SK-N-MC (cell line): ENCODE measurements around the gene ACTL7B.
"Not testable (repeated sequence)": the region's sequence is repeated elsewhere in the genome, so short reads cannot be mapped to it uniquely, and the experiment has no call there.

Source experiments
- DNase-seq: peaks from one replicate; pipeline ENCODE4 v3.0.0-alpha.2; 2011; ENCODE audit warnings: low read depth, low spot score
- H3K27ac ChIP-seq: fragments of 200-600 bp; sonication (generic); 2 replicates; pipeline ENCODE4 v1.5.1; 2016; ENCODE audit warnings: mixed run types
- H3K36me3 ChIP-seq: fragments of 200-600 bp; sonication (generic); 2 replicates; pipeline ENCODE4 v1.6.1; 2017; ENCODE audit warnings: antibody characterized with exemption, low read length, mixed read lengths; ENCODE audit not compliant: insufficient read depth
- H3K4me3 ChIP-seq: fragments of 200-600 bp; sonication (generic); 2 replicates; pipeline ENCODE4 v1.5.1; 2016
- H3K9ac ChIP-seq: fragments of 200-600 bp; sonication (generic); 2 replicates; pipeline ENCODE4 v1.8.0; 2017; ENCODE audit warnings: mixed run types, mixed read lengths; ENCODE audit not compliant: insufficient read length
- H3K9me3 ChIP-seq: fragments of 200-600 bp; sonication (generic); 2 replicates; pipeline ENCODE4 v1.6.1; 2017; ENCODE audit warnings: low read depth, mild to moderate bottlenecking, antibody characterized with exemption, low read length, moderate library complexity, mixed read lengths
- EZH2 ChIP-seq: fragments of 200-600 bp; sonication (generic); IDR thresholded peaks from one replicate; pipeline ENCODE4 v1.6.1; 2017; ENCODE audit warnings: antibody characterized with exemption
- FOXP2 ChIP-seq: optimal IDR thresholded peaks from 2 replicates; pipeline ENCODE3; 2011; ENCODE audit warnings: mild to moderate bottlenecking, moderate library complexity; ENCODE audit not compliant: insufficient read depth; ENCODE audit errors: extremely low read length, control extremely low read depth
- POLR2AphosphoS5 ChIP-seq: IDR thresholded peaks from 2 replicates; pipeline ENCODE4 v1.6.1; 2012; ENCODE audit warnings: mild to moderate bottlenecking, low read depth, low read length, borderline replicate concordance

ACTL7B gene

GRCh38 chr9:108854641-108855528 is 901 bp downstream of the ACTL7B start:
- H3K9me3 ChIP-seq: no peaks in the 10 kb centered on the region
- TF ChIP-seq FOXP2 (no peak), POLR2AphosphoS5 (no peak), EZH2 (no peak)
- no peak overlapping the region for H3K27ac ChIP-seq
- H3K9ac ChIP-seq: no peak overlapping the region
- H3K36me3 ChIP-seq: no peaks in the 10 kb centered on the region
- DNase-seq: no peak
- no peak overlapping the region for H3K4me3 ChIP-seq

GRCh38 chr9:108854094-108854493 is 1.7 kb downstream of the ACTL7B start:
- no peak for DNase-seq
- no peak overlapping the region for H3K9ac ChIP-seq
- no peaks in the 10 kb centered on the region for H3K9me3 ChIP-seq
- H3K36me3 ChIP-seq: no peaks in the 10 kb centered on the region
- TF ChIP-seq EZH2 (no peak), POLR2AphosphoS5 (no peak), FOXP2 (no peak)
- H3K27ac ChIP-seq: no peak overlapping the region
- no peak overlapping the region for H3K4me3 ChIP-seq

GRCh38 chr9:108852079-108852478 is 3.7 kb downstream of the ACTL7B start:
- Histone ChIP-seq H3K4me3 (no peak overlapping the region), H3K36me3 (no peaks in the 10 kb centered on the region), H3K9me3 (no peaks in the 10 kb centered on the region), H3K9ac (no peak overlapping the region), H3K27ac (no peak overlapping the region)
- no peak for DNase-seq
- TF ChIP-seq POLR2AphosphoS5 (no peak), EZH2 (no peak), FOXP2 (no peak)

GRCh38 chr9:108851138-108851537 is 4.6 kb downstream of the ACTL7B start:
- TF ChIP-seq EZH2 (no peak), POLR2AphosphoS5 (no peak), FOXP2 (no peak)
- no peaks in the 10 kb centered on the region for H3K36me3 ChIP-seq
- DNase-seq: no peak
- H3K4me3 ChIP-seq: no peak overlapping the region
- no peak overlapping the region for H3K9ac ChIP-seq
- no peaks in the 10 kb centered on the region for H3K9me3 ChIP-seq
- no peak overlapping the region for H3K27ac ChIP-seq

- Histone ChIP-seq H3K36me3 (no peaks in the 10 kb centered on the region), H3K27ac (no peak overlapping the region), H3K4me3 (no peak overlapping the region), H3K9ac (no peak overlapping the region), H3K9me3 (no peaks in the 10 kb centered on the region)
- no peak for DNase-seq
- TF ChIP-seq FOXP2: no peak
- TF ChIP-seq EZH2: no peak
- TF ChIP-seq POLR2AphosphoS5: no peak
Observed at GRCh38 chr9:108850293-108850897, 5.4 kb downstream of the ACTL7B start.

- H3K4me3 ChIP-seq, H3K9ac ChIP-seq, DNase-seq, H3K9me3 ChIP-seq, H3K36me3 ChIP-seq, H3K27ac ChIP-seq: not testable (repeated sequence)
Observed at GRCh38 chr9:108848296-108848695, 7.5 kb downstream of the ACTL7B start.

GRCh38 chr9:108845947-108846346 is 9.8 kb downstream of the ACTL7B start:
- no peak overlapping the region for H3K27ac ChIP-seq
- H3K9ac ChIP-seq: no peak overlapping the region
- no peaks in the 10 kb centered on the region for H3K9me3 ChIP-seq
- no peak for DNase-seq
- H3K4me3 ChIP-seq: no peak overlapping the region
- no peaks in the 10 kb centered on the region for H3K36me3 ChIP-seq
- no peak for TF ChIP-seq FOXP2
- no peak for TF ChIP-seq EZH2
- TF ChIP-seq POLR2AphosphoS5: no peak

GRCh38 chr9:108845507-108845906 is 10.3 kb downstream of the ACTL7B start:
- Histone ChIP-seq H3K36me3 (no peaks in the 10 kb centered on the region), H3K4me3 (no peak overlapping the region), H3K9me3 (no peaks in the 10 kb centered on the region), H3K27ac (no peak overlapping the region), H3K9ac (no peak overlapping the region)
- DNase-seq: no peak
- TF ChIP-seq FOXP2 (no peak), POLR2AphosphoS5 (no peak), EZH2 (no peak)
